HG03139 (cell line): ENCODE results near the gene KCNK1.
A peak's percentile ranks its signal among the peaks of the same experiment; 100 is the strongest.

Experiments
- ATAC-seq: cut with Tn5 transposase; IDR thresholded peaks from one replicate; pipeline ENCODE4 v1.9.1; 2021; ENCODE audit not compliant: unreplicated experiment

Gene KCNK1

GRCh38 chr1:233613252-233614172 is at the start of gene KCNK1:
Gene KCNK1 (plus strand): TSS chr1:233614106. CDS start chr1:233614172, 66 bp downstream.
- no peak for ATAC-seq

GRCh38 chr1:233565313-233565712 is 48.6 kb upstream of the KCNK1 start:
- no peak for ATAC-seq

GRCh38 chr1:233566886-233567285 is 47.0 kb upstream of the KCNK1 start:
- no peak for ATAC-seq

- no peak for ATAC-seq
Measured at GRCh38 chr1:233569636-233570035, 44.3 kb upstream of the KCNK1 start.

GRCh38 chr1:233570216-233570615 is 43.7 kb upstream of the KCNK1 start:
- no peak for ATAC-seq

- ATAC-seq = no peak
Measured at GRCh38 chr1:233570706-233571105, 43.2 kb upstream of the KCNK1 start.

- no peak for ATAC-seq
Measured at GRCh38 chr1:233572896-233573295, 41.0 kb upstream of the KCNK1 start.

- ATAC-seq = no peak
Measured at GRCh38 chr1:233575450-233575849, 38.5 kb upstream of the KCNK1 start.

GRCh38 chr1:233582439-233582838 is 31.5 kb upstream of the KCNK1 start:
- ATAC-seq = no peak

- ATAC-seq = no peak
Measured at GRCh38 chr1:233584376-233584775, 29.5 kb upstream of the KCNK1 start.

- ATAC-seq = no peak
Measured at GRCh38 chr1:233584931-233585330, 29.0 kb upstream of the KCNK1 start.

- ATAC-seq = no peak
Measured at GRCh38 chr1:233586301-233586700, 27.6 kb upstream of the KCNK1 start.

- no peak for ATAC-seq
Measured at GRCh38 chr1:233587196-233587595, 26.7 kb upstream of the KCNK1 start.

GRCh38 chr1:233587958-233588799 is 25.7 kb upstream of the KCNK1 start:
- no peak for ATAC-seq

- no peak for ATAC-seq
Measured at GRCh38 chr1:233597489-233597901, 16.4 kb upstream of the KCNK1 start.

- peak; percentile 75 for ATAC-seq
Measured at GRCh38 chr1:233598891-233599541, 14.9 kb upstream of the KCNK1 start.

GRCh38 chr1:233599542-233600073 is 14.3 kb upstream of the KCNK1 start:
- ATAC-seq = no peak

GRCh38 chr1:233600488-233600887 is 13.4 kb upstream of the KCNK1 start:
- no peak for ATAC-seq

GRCh38 chr1:233603478-233603877 is 10.4 kb upstream of the KCNK1 start:
- no peak for ATAC-seq

GRCh38 chr1:233605205-233605604 is 8.7 kb upstream of the KCNK1 start:
- ATAC-seq = no peak

GRCh38 chr1:233606813-233607212 is 7.1 kb upstream of the KCNK1 start:
- ATAC-seq = no peak
